Epithelial cell of proximal tubule (primary cell): ENCODE results near the gene CDR2L. TPM values are rescaled to one million over a fixed set of nuclear protein-coding genes. Genes with fewer than 3 reads are reported as not detected.

Source experiments
- DNase-seq: peaks from one replicate; pipeline ENCODE4 v3.0.0-alpha.2; 2011; ENCODE audit warnings: low read depth
- H3K4me3 ChIP-seq: 2 replicates; pipeline ENCODE4 v1.5.1; 2011; ENCODE audit warnings: low read depth, mild to moderate bottlenecking, low read length
- CTCF ChIP-seq: conservative IDR thresholded peaks from 2 replicates; pipeline ENCODE4 v1.5.1; 2012; ENCODE audit warnings: low read depth, mild to moderate bottlenecking, low read length
- total RNA-seq: library from RNA; depleted of rRNA; stranded (reverse); fragments of >200 nt; gene quantifications from 2 replicates; pipeline ENCODE4 v1.2.3, GENCODE V29; 2015

Gene CDR2L
- total RNA-seq, 1 donor from 2014 or later: 64.4 TPM

- no peak overlapping the region for H3K4me3 ChIP-seq
- no peak for TF ChIP-seq CTCF
- no peak for DNase-seq
These were observed 19.2 kb downstream of the CDR2L start for GRCh38 chr17:75006653-75007052.

GRCh38 chr17:75008373-75008772 lies 20.9 kb downstream of the CDR2L start:
- H3K4me3 ChIP-seq: no peak overlapping the region
- no peak for TF ChIP-seq CTCF
- no peak for DNase-seq

GRCh38 chr17:75009139-75009724 lies 21.8 kb downstream of the CDR2L start:
- TF ChIP-seq CTCF: no peak
- no peak for DNase-seq
- no peak overlapping the region for H3K4me3 ChIP-seq

- peak; percentile 43 for DNase-seq
- no peak overlapping the region for H3K4me3 ChIP-seq
- no peak for TF ChIP-seq CTCF
These were observed 23.4 kb downstream of the CDR2L start for GRCh38 chr17:75010683-75011400.

- no peak for TF ChIP-seq CTCF
- H3K4me3 ChIP-seq: peak overlapping the region; percentile 78
- DNase-seq: no peak
These were observed 24.1 kb downstream of the CDR2L start for GRCh38 chr17:75011401-75012095.

GRCh38 chr17:75012096-75012345 lies 24.6 kb downstream of the CDR2L start:
- no peak for TF ChIP-seq CTCF
- peak overlapping the region; percentile 78 for H3K4me3 ChIP-seq
- DNase-seq: no peak
